Cardiac fibroblast (primary cell): ENCODE measurements around the gene SH3D19.
"Not testable (repeated sequence)": the region's sequence is repeated elsewhere in the genome, so short reads cannot be mapped to it uniquely, and the experiment has no call there.

Experiments used
- DNase-seq, 2 donors: peaks; one replicate each; pipeline versions ENCODE4 v3.0.0 to v3.0.0-alpha.2; 2010; ENCODE audit warnings: low read depth in 2 of 2
- H3K4me3 ChIP-seq, 2 donors: replicated peaks in 1 of 2; 1 replicate in 1 of 2; 2 replicates in 1 of 2; pipeline ENCODE4 v1.5.1; 2011; ENCODE audit warnings: low read depth in 2 of 2, low read length in 2 of 2, mild to moderate bottlenecking in 2 of 2, moderate library complexity in 1 of 2
- TF ChIP-seq, protein P1 (sequence below): IDR thresholded peaks from one replicate; pipeline ENCODE4 v1.5.1; 2011; ENCODE audit warnings: low read depth, mild to moderate bottlenecking, low read length, inconsistent platforms

The SH3D19 gene

DNA sequence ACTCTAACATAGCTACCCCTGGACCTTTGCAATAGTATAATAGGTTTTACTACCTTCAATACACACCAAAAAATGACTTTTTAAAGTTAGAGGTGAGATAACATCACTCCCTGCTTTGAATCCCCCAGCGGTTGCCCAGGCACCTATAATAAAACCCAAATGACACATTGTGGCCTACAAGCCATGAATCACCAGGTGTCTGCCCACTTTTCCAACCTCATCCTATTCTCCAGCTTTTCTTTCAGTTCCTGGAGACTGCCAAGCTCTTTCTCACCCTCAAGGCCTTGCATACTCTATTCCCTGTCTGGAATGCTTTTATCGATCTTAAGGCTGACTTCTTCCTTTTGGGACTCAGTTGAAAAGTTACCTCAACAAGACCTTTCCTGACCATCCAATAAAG is 64.9 kb downstream of the SH3D19 start:
- H3K4me3 ChIP-seq: no peak overlapping the region
- peak in 1 of 2 donors; percentile 19 for DNase-seq
- TF ChIP-seq, protein P1, sequence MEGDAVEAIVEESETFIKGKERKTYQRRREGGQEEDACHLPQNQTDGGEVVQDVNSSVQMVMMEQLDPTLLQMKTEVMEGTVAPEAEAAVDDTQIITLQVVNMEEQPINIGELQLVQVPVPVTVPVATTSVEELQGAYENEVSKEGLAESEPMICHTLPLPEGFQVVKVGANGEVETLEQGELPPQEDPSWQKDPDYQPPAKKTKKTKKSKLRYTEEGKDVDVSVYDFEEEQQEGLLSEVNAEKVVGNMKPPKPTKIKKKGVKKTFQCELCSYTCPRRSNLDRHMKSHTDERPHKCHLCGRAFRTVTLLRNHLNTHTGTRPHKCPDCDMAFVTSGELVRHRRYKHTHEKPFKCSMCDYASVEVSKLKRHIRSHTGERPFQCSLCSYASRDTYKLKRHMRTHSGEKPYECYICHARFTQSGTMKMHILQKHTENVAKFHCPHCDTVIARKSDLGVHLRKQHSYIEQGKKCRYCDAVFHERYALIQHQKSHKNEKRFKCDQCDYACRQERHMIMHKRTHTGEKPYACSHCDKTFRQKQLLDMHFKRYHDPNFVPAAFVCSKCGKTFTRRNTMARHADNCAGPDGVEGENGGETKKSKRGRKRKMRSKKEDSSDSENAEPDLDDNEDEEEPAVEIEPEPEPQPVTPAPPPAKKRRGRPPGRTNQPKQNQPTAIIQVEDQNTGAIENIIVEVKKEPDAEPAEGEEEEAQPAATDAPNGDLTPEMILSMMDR: no peak

DNA sequence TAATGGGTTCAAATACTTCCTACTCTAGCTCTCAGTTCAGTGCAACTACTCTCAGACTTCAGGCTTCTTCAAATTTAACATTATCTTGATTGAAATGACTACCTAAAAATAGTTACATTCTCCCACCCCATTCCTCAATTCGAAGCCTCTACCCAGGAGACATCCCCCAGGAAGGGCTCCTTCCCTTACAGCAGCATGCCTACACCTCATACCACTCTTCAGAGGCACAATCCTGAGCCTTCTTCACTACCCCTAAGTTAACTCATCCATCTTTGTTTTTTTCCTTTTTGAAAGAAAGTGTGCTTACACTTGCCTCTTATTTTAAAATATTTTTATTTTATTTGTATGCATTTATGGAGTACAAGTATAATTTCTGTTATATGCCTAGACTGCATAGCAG is 65.7 kb downstream of the SH3D19 start:
- H3K4me3 ChIP-seq: no peak overlapping the region
- no peak for DNase-seq
- TF ChIP-seq, protein P1: no peak

DNA sequence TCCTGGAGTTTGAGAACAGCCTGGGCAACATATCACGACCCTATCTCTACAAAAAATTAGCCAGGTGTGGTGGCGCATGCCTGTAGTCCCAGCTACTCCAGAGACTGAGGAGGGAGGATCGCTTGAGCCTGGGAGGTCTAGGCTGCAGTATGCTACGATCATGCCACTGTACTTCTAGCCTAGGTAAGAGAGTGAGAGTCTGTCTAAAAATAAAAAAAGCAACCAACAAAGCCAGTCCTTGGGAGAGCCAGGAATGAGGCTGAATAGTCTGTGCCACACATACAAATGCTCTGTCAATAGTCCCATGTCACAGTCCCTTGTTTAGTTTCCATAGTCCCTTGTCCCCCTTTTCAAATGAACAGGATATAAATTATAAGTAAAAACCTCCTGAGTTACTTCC is 67.7 kb downstream of the SH3D19 start:
- no peak overlapping the region for H3K4me3 ChIP-seq
- no peak for DNase-seq
- TF ChIP-seq, protein P1: no peak

DNA sequence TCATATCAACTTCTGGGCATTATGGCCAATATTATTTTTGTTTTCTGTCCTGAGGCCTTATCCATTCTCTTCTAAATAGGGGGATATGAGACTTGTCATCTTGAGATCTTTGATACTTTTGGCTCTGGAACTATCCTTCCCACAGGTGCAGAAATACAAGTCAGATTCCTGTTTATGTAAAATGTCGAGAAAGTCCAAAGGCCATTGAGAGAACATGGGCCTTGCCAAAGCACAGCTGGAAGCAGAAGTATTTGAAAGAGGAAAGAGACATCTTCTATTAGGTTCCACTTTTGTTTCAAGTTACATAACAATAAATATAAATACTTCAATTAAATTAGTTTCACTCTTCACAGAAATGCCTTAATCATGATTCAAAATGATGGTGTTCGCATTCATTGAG is 69.3 kb downstream of the SH3D19 start:
- no peak for DNase-seq
- TF ChIP-seq, protein P1: no peak
- H3K4me3 ChIP-seq: no peak overlapping the region

DNA sequence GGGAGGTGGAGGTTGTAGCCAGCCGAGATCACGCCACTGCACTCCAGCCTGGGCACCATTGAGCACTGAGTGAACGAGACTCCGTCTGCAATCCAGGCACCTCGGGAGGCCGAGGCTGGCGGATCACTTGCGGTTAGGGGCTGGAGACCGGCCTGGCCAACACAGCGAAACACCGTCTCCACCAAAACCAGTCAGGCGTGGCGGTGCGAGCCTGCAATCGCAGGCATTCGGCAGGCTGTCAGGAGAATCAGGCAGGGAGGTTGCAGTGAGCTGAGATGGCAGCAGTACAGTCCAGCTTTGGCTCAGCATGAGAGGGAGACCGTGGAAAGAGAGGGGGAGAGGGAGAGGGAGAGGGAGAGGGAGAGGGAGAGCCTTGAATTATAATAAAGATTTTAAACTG is 69.7 kb downstream of the SH3D19 start:
- not testable (repeated sequence) for DNase-seq, H3K4me3 ChIP-seq

DNA sequence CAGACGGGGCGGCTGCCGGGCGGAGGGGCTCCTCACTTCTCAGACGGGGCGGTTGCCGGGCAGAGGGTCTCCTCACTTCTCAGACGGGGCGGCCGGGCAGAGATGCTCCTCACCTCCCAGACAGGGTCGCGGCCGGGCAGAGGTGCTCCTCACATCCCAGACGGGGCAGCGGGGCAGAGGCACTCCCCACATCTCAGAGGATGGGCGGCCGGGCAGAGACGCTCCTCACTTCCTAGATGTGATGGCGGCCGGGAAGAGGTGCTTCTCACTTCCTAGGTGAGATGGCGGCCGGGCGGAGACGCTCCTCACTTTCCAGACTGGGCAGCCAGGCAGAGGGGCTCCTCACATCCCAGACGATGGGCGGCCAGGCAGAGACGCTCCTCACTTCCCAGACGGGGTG is 70.2 kb downstream of the SH3D19 start:
- not testable (repeated sequence) for DNase-seq, H3K4me3 ChIP-seq

DNA sequence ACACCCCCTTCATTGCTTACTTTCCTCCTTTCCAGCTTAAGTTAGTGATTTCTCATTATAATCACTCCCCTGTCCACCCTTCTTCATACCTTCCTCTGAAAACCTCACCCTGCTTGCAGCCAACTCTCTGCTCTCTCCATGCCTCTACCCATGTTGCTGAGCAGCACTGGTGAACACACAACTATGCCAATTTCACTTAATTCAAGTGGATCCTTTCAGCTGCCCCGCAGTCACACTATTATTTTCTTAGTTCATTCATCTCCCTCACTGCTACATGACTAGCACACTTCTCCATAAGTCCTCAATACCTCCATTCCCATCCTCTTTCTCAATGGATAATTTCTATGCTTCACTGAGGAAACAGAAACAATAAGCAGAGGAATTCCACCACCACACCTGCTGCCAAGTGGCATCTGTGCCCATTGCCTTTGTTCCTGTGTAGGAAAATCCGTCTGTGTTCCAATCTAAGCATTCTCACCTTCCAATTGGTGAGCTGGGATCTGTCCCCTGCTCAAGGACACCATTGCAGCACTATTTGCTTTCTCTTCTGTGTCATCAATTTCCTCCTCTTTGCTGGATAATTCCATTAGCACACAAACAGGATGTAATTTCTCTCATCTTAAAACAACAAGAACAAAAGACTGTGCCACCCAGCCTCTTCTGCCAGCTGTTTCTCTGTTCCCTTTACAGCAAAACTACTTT is 73.7 kb downstream of the SH3D19 start:
- no peak overlapping the region for H3K4me3 ChIP-seq
- peak in 1 of 2 donors; percentile 8 for DNase-seq
- TF ChIP-seq, protein P1: no peak

DNA sequence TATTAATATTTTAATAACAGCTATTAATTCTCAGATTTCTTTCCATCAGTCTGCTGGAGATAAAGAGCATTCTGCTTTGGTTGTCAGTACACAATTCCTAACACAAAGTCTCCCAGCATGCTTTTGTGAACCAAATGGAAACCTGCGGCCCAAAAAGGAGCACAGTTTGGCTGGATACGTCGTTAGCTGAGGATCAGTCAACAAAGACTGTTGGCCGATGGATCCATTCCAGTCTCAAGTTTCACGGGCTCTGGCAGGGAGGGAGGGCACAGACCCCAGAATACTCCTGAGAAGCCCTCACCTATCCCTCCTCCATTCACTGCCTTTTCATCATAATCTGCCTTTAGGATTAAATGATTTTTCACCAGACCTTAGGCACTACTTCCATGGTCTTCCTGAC is 74.7 kb downstream of the SH3D19 start:
- no peak for DNase-seq
- H3K4me3 ChIP-seq: no peak overlapping the region
- TF ChIP-seq, protein P1: no peak
